ENCODE results near the gene TIMM8A. TPM values are rescaled to one million over a fixed set of nuclear protein-coding genes. Genes with fewer than 3 reads are reported as not detected.

TIMM8A gene
- total RNA-seq, 1 experiment from 2014 or later: 24.9 TPM

DNA sequence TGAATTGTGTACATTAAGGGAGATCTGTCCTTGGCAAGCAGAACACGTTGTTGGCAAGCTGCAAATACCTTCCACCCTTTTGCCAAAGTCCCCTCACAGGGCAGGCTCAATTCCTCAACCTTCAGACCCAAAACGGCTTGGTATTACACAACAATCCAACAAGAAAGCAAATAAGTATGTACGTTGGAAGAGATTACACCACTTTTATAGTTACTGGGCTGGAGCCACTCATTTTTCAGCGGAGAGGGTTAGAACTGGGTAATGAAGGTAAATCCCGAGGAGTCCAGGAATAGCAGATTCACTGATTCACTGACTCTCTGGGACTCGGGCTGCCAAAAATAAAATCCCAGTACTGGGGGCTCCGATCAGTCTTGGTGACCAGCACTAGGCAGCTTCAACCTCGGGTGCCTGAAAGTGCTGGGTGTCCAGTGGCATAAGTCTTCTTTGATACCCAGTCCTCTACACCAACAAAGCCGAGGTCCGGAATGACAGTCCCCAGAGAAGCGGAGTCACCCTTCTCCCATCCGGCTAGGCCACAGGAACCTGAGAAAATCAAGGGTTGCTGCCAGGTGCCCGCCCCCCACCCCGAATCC, 587 bp downstream of the TIMM8A start:
- intact Hi-C loops (cut with micrococcal nuclease): no loop called here
- H3K4me2 ChIP-seq (ENCODE audit: low read length): peak overlapping the region; percentile 86
- ATAC-seq: no peak
- RAD21 ChIA-PET (ENCODE audit: low non-redundant PET in 1 of 2, low total read pairs in 2 of 2, uncharacterized antibody in 2 of 2, unreplicated experiment in 2 of 2): no interaction called here
- H3K9ac ChIP-seq (ENCODE audit: low read length): peak overlapping the region; percentile 80
- CTCF ChIA-PET: no interaction called here
- peaks cover 0 to 17% of the 10 kb centered on the region in 2 experiments; a peak in 2 of 4 replicates for H3K36me3 ChIP-seq (ENCODE audit: control insufficient read depth in 1 of 2, insufficient read depth in 2 of 2, low read length in 2 of 2)
- H3K27me3 ChIP-seq (ENCODE audit: insufficient read depth, low read length): no peaks in the 10 kb centered on the region
- DNase-seq (ENCODE audit: low read depth, low spot score): no peak
- no peaks in the 10 kb centered on the region for H3K9me3 ChIP-seq (ENCODE audit: control insufficient read depth in 1 of 2, insufficient read depth in 1 of 2, low read depth in 1 of 2, low read length in 2 of 2)
- H3K27ac ChIP-seq (ENCODE audit: low read depth, low read length): peak overlapping the region; percentile 63
- H2AFZ ChIP-seq (ENCODE audit: low read depth, low read length, poor library complexity, severe bottlenecking): no peak overlapping the region
- H3K4me1 ChIP-seq (ENCODE audit: control insufficient read depth in 1 of 2, insufficient read depth in 2 of 2, low read length in 2 of 2): peaks cover 2 to 18% of the 10 kb centered on the region in 2 experiments; a peak in 2 of 4 replicates
- POLR2A ChIA-PET: interaction anchor here (2.9 kb wide), 1 partner anchor 42 kb away, joined by 17 read pairs; the partner anchor contains the start of gene RPL36A
- H3K79me2 ChIP-seq (ENCODE audit: insufficient read depth, low read length): peaks cover 43% of the 10 kb centered on the region
- BruUV-seq (replicated peaks): TSS peak; percentile 69
- no peaks in the 10 kb centered on the region for H4K20me1 ChIP-seq (ENCODE audit: insufficient read depth)
- H3K9me2 ChIP-seq (ENCODE audit: insufficient read depth): no peaks in the 10 kb centered on the region
- H3K4me3 ChIP-seq (replicated peaks in 1 of 2; ENCODE audit: low read depth in 1 of 2, low read length in 2 of 2): peak overlapping the region; percentile 73 to 81
- TF ChIP-seq ZFX (IDR thresholded peaks at IDR 0.05): no peak
- no peak for TF ChIP-seq JUND (IDR thresholded peaks at IDR 0.05)
- TF ChIP-seq EGR1 (IDR thresholded peaks at IDR 0.05; ENCODE audit: low read depth): no peak
- TF ChIP-seq POLR2A (IDR thresholded peaks at IDR 0.05; ENCODE audit: borderline replicate concordance, extremely low read depth, insufficient read depth, insufficient read length): no peak
- TF ChIP-seq, protein P1, sequence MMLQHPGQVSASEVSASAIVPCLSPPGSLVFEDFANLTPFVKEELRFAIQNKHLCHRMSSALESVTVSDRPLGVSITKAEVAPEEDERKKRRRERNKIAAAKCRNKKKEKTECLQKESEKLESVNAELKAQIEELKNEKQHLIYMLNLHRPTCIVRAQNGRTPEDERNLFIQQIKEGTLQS (IDR thresholded peaks at IDR 0.05): no peak
- no peak for TF ChIP-seq SP1 (IDR thresholded peaks at IDR 0.05; ENCODE audit: low read depth)
- TF ChIP-seq ZNF274 (IDR thresholded peaks at IDR 0.05; ENCODE audit: low read depth, low read length): no peak
- no peak for TF ChIP-seq EZH2phosphoT487 (IDR thresholded peaks at IDR 0.05; ENCODE audit: borderline replicate concordance)

DNA sequence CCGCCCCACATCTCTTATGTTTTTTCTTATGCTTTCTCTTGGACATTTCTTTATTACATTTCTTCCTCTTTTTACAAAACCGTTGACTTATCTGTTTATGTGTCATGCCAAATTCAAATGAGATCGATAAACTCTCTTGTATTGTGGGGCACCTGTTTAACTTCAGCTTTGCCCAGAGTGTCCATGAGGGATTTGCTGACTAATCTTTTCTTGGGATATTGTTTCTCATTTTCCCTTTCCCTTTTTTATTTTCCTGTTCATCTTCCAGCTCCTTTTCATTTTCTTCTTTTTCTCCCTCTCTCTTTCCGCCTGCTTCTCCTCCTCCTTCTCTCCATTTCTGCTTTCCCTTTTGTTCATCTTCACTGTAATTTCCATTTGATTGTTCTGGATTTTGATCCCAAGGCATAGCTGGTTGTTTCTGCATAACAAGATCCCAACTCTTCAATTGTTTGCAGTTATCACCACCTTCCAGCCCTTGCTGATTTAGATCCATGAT, 10.7 kb downstream of the TIMM8A start:
- no peak overlapping the region for H3K27ac ChIP-seq (ENCODE audit: low read depth, low read length)
- intact Hi-C loops (cut with micrococcal nuclease): no loop called here

More for the DNA sequence above, 10.7 kb downstream of the TIMM8A start:
- DNase-seq (ENCODE audit: low read depth, low spot score): no peak
- no peak overlapping the region for H3K4me2 ChIP-seq (ENCODE audit: low read length)
- POLR2A ChIA-PET: no interaction called here
- no peaks in the 10 kb centered on the region for H4K20me1 ChIP-seq (ENCODE audit: insufficient read depth)
- H3K27me3 ChIP-seq (ENCODE audit: insufficient read depth, low read length): no peaks in the 10 kb centered on the region
- H3K79me2 ChIP-seq (ENCODE audit: insufficient read depth, low read length): 0 out of 2 replicates have a peak, but pooled peaks cover 4% of the 10 kb centered on the region
- no peak overlapping the region for H2AFZ ChIP-seq (ENCODE audit: low read depth, low read length, poor library complexity, severe bottlenecking)
- H3K4me3 ChIP-seq (replicated peaks in 1 of 2; ENCODE audit: low read depth in 1 of 2, low read length in 2 of 2): no peak overlapping the region
- RAD21 ChIA-PET (ENCODE audit: low non-redundant PET in 1 of 2, low total read pairs in 2 of 2, uncharacterized antibody in 2 of 2, unreplicated experiment in 2 of 2): no interaction called here
- H3K4me1 ChIP-seq (ENCODE audit: control insufficient read depth in 1 of 2, insufficient read depth in 2 of 2, low read length in 2 of 2): peaks cover 0 to 8% of the 10 kb centered on the region in 2 experiments; a peak in 1 of 4 replicates
- no peaks in the 10 kb centered on the region for H3K9me3 ChIP-seq (ENCODE audit: control insufficient read depth in 1 of 2, insufficient read depth in 1 of 2, low read depth in 1 of 2, low read length in 2 of 2)
- no peak for ATAC-seq
- H3K36me3 ChIP-seq (ENCODE audit: control insufficient read depth in 1 of 2, insufficient read depth in 2 of 2, low read length in 2 of 2): no peaks in the 10 kb centered on the region
- CTCF ChIA-PET: no interaction called here
- TF ChIP-seq SRF (IDR thresholded peaks at IDR 0.05; ENCODE audit: low read depth): no peak
- no peak for TF ChIP-seq TCF7L2 (IDR thresholded peaks at IDR 0.05; ENCODE audit: borderline replicate concordance, extremely low read depth, insufficient read depth, insufficient read length)
- TF ChIP-seq, protein P2, sequence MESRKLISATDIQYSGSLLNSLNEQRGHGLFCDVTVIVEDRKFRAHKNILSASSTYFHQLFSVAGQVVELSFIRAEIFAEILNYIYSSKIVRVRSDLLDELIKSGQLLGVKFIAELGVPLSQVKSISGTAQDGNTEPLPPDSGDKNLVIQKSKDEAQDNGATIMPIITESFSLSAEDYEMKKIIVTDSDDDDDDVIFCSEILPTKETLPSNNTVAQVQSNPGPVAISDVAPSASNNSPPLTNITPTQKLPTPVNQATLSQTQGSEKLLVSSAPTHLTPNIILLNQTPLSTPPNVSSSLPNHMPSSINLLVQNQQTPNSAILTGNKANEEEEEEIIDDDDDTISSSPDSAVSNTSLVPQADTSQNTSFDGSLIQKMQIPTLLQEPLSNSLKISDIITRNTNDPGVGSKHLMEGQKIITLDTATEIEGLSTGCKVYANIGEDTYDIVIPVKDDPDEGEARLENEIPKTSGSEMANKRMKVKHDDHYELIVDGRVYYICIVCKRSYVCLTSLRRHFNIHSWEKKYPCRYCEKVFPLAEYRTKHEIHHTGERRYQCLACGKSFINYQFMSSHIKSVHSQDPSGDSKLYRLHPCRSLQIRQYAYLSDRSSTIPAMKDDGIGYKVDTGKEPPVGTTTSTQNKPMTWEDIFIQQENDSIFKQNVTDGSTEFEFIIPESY (IDR thresholded peaks at IDR 0.05; ENCODE audit: extremely low read depth, insufficient replicate concordance, low read length): no peak
- no peak for TF ChIP-seq POLR2AphosphoS5 (IDR thresholded peaks at IDR 0.05; ENCODE audit: low read depth, low read length)
- TF ChIP-seq ELF1 (IDR thresholded peaks at IDR 0.05; ENCODE audit: borderline replicate concordance, low read depth): no peak
- TF ChIP-seq, protein P3, sequence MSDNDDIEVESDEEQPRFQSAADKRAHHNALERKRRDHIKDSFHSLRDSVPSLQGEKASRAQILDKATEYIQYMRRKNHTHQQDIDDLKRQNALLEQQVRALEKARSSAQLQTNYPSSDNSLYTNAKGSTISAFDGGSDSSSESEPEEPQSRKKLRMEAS (IDR thresholded peaks at IDR 0.05): no peak
- TF ChIP-seq, protein P1 (IDR thresholded peaks at IDR 0.05): no peak
- no peak for TF ChIP-seq SIN3A (IDR thresholded peaks at IDR 0.05; ENCODE audit: low read depth)
- no peak for TF ChIP-seq FOSL1 (IDR thresholded peaks at IDR 0.05; ENCODE audit: low read depth)
- TF ChIP-seq RAD21 (IDR thresholded peaks at IDR 0.05; ENCODE audit: low read depth): no peak
- H3K9me2 ChIP-seq (ENCODE audit: insufficient read depth): no peaks in the 10 kb centered on the region
- no TSS peak for BruUV-seq (replicated peaks)
- H3K9ac ChIP-seq (ENCODE audit: low read length): no peak overlapping the region

Data from HCT116 (cell line).